H1 (cell line): ENCODE measurements around the gene SCRN1.

Experiments used
- CEBPB ChIP-seq: IDR thresholded peaks from 2 replicates; pipeline ENCODE4 v1.6.1; 2012; ENCODE audit warnings: low read depth, low read length
- CTCF ChIP-seq, 3 experiments: IDR thresholded peaks; 1 replicate in 2 of 3; 2 replicates in 1 of 3; pipeline versions ENCODE4 v1.5.1 to v1.6.1; 2011; ENCODE audit warnings: low read length in 3 of 3, mild to moderate bottlenecking in 3 of 3, inconsistent platforms in 2 of 3, low read depth in 1 of 3, moderate library complexity in 1 of 3; ENCODE audit not compliant: insufficient read depth in 1 of 3; ENCODE audit errors: control extremely low read depth in 1 of 3
- PHF8 ChIP-seq: fragments of 200-600 bp; sonication (generic); conservative IDR thresholded peaks from 2 replicates; pipeline ENCODE4 v1.7.1; 2012; ENCODE audit warnings: low read depth, mild to moderate bottlenecking, inconsistent platforms, low read length, moderate library complexity

- TF ChIP-seq PHF8 (no peak), CEBPB (no peak), CTCF (IDR thresholded peaks at IDR 0.05; ENCODE audit: control extremely low read depth in 1 of 3, insufficient read depth in 1 of 3, low read depth in 1 of 3, low read length in 3 of 3) (no peak)
Observed at GRCh38 chr7:29971566-29972314, 17.9 kb downstream of the SCRN1 start.
